Measurements from ENCODE around the gene CHMP2A. TPM values are rescaled to one million over a fixed set of nuclear protein-coding genes. Genes with fewer than 3 reads are reported as not detected.
A peak's percentile ranks its signal among the peaks of the same experiment; 100 is the strongest.

The CHMP2A gene
- total and polyA plus RNA-seq, 2 of the 13 experiments (the other 11 are each of a cell fraction or from before 2014, with no cell fraction given), result 49.7 to 55.0 TPM

- peak; percentile 86 for TF ChIP-seq ELF1 (CRISPR knock-in tag; IDR thresholded peaks at IDR 0.05)
- TF ChIP-seq TOPORS (CRISPR knock-in tag; IDR thresholded peaks at IDR 0.05), result no peak
- TF ChIP-seq USF2 (IDR thresholded peaks at IDR 0.05; ENCODE audit: low read depth, low read length), result no peak
- peak; percentile 11; the same call in 1 of the 2 replicates for TF ChIP-seq USF2 (CRISPR knock-in tag; IDR thresholded peaks at IDR 0.05; ENCODE audit: borderline replicate concordance)
- peak; percentile 42; the same call in 1 of the 2 replicates for TF ChIP-seq ZBTB7B (CRISPR knock-in tag; IDR thresholded peaks at IDR 0.05)
- no peak for TF ChIP-seq HOXA7 (CRISPR knock-in tag; IDR thresholded peaks at IDR 0.05)
- TF ChIP-seq ZNF674 (CRISPR knock-in tag; IDR thresholded peaks at IDR 0.05; ENCODE audit: low read depth), result peak; percentile 50; the same call in 1 of the 2 replicates
- no peak for TF ChIP-seq PRDM4 (CRISPR knock-in tag; IDR thresholded peaks at IDR 0.05; ENCODE audit: borderline replicate concordance)
- peak; percentile 23 to 59; a peak in 2 of 4 replicates for TF ChIP-seq POLR2A (IDR thresholded peaks at IDR 0.05; ENCODE audit: insufficient read depth in 1 of 2, low read depth in 2 of 2, low read length in 2 of 2)
- TF ChIP-seq, protein P1, sequence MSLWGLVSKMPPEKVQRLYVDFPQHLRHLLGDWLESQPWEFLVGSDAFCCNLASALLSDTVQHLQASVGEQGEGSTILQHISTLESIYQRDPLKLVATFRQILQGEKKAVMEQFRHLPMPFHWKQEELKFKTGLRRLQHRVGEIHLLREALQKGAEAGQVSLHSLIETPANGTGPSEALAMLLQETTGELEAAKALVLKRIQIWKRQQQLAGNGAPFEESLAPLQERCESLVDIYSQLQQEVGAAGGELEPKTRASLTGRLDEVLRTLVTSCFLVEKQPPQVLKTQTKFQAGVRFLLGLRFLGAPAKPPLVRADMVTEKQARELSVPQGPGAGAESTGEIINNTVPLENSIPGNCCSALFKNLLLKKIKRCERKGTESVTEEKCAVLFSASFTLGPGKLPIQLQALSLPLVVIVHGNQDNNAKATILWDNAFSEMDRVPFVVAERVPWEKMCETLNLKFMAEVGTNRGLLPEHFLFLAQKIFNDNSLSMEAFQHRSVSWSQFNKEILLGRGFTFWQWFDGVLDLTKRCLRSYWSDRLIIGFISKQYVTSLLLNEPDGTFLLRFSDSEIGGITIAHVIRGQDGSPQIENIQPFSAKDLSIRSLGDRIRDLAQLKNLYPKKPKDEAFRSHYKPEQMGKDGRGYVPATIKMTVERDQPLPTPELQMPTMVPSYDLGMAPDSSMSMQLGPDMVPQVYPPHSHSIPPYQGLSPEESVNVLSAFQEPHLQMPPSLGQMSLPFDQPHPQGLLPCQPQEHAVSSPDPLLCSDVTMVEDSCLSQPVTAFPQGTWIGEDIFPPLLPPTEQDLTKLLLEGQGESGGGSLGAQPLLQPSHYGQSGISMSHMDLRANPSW (CRISPR knock-in tag; IDR thresholded peaks at IDR 0.05; ENCODE audit: borderline replicate concordance), result 0 out of 2 replicates have a peak, but pooled peaks have one; percentile 68
- TF ChIP-seq SOX5 (CRISPR knock-in tag; IDR thresholded peaks at IDR 0.05; ENCODE audit: borderline replicate concordance), result no peak; the same call in 1 of the 2 replicates
- TF ChIP-seq SRSF9 (IDR thresholded peaks at IDR 0.05; ENCODE audit: borderline replicate concordance, insufficient read depth, low read depth, low read length, poor library complexity, severe bottlenecking), result no peak
- peak; percentile 69; the same call in 1 of the 2 replicates for TF ChIP-seq PAX8 (CRISPR knock-in tag; IDR thresholded peaks at IDR 0.05; ENCODE audit: borderline replicate concordance)
- no peak for TF ChIP-seq ZSCAN9 (CRISPR knock-in tag; IDR thresholded peaks at IDR 0.05; ENCODE audit: borderline replicate concordance)
- TF ChIP-seq NFATC3 (CRISPR knock-in tag; IDR thresholded peaks at IDR 0.05), result no peak
- TF ChIP-seq ZNF510 (CRISPR knock-in tag; IDR thresholded peaks at IDR 0.05; ENCODE audit: low read depth), result peak; percentile 92; the same call in 1 of the 2 replicates
- TF ChIP-seq PRPF4 (IDR thresholded peaks at IDR 0.05; ENCODE audit: low read depth, low read length, poor library complexity, severe bottlenecking), result no peak
- TF ChIP-seq GATAD1 (CRISPR knock-in tag; IDR thresholded peaks at IDR 0.05), result peak; percentile 82
- TF ChIP-seq GABPB1 (CRISPR knock-in tag; IDR thresholded peaks at IDR 0.05), result peak; percentile 93
- TF ChIP-seq MAZ (IDR thresholded peaks at IDR 0.05; ENCODE audit: borderline replicate concordance, low read depth, low read length), result peak; percentile 11; the same call in 1 of the 2 replicates
- peak; percentile 56; the same call in 1 of the 2 replicates for TF ChIP-seq MAZ (CRISPR knock-in tag; IDR thresholded peaks at IDR 0.05; ENCODE audit: low read depth)
- TF ChIP-seq ZNF337 (CRISPR knock-in tag; IDR thresholded peaks at IDR 0.05; ENCODE audit: borderline replicate concordance, low read depth), result 0 out of 2 replicates have a peak, but pooled peaks have one; percentile 54
Measured at GRCh38 chr19:58572818-58573657, 18.1 kb upstream of the CHMP2A start, which contains the start of gene MZF1 (continued).
